Mesendoderm (in vitro differentiated cells): Measurements from ENCODE around the gene ZNF117.
"Not testable (repeated sequence)": the region's sequence is repeated elsewhere in the genome, so short reads cannot be mapped to it uniquely, and the experiment has no call there.

Experiments used
- DNase-seq: peaks from one replicate; pipeline ENCODE4 v3.0.0; 2013
- H2AK5ac ChIP-seq: 2 replicates; pipeline ENCODE4 v1.6.1; 2013; ENCODE audit warnings: low read length, inconsistent platforms
- H2BK120ac ChIP-seq: 2 replicates; pipeline ENCODE4 v1.6.1; 2013; ENCODE audit warnings: low read depth, mild to moderate bottlenecking, low read length, moderate library complexity, mixed read lengths
- H2BK15ac ChIP-seq: replicated peaks from 2 replicates; pipeline ENCODE4 v1.6.1; 2013; ENCODE audit warnings: low read depth, mild to moderate bottlenecking, moderate library complexity
- H2BK5ac ChIP-seq: 2 replicates; pipeline ENCODE4 v1.6.1; 2013; ENCODE audit warnings: low read length, inconsistent platforms
- H3K18ac ChIP-seq: 2 replicates; pipeline ENCODE4 v1.6.1; 2013; ENCODE audit warnings: mild to moderate bottlenecking, low read length, mixed read lengths
- H3K23ac ChIP-seq: one replicate; pipeline ENCODE4 v1.6.1; 2013; ENCODE audit warnings: low read length
- H3K27ac ChIP-seq: 2 replicates; pipeline ENCODE4 v1.5.1; 2013; ENCODE audit warnings: low read depth, mild to moderate bottlenecking, inconsistent platforms, low read length, moderate library complexity
- H3K27me3 ChIP-seq: 2 replicates; pipeline ENCODE4 v1.6.1; 2013; ENCODE audit warnings: low read length, control low read depth, mild to moderate bottlenecking, inconsistent platforms; ENCODE audit not compliant: insufficient read depth, poor library complexity
- H3K36me3 ChIP-seq: 2 replicates; pipeline ENCODE4 v1.6.1; 2013; ENCODE audit warnings: low read length, inconsistent platforms; ENCODE audit not compliant: control insufficient read depth, insufficient read depth
- H3K4ac ChIP-seq: one replicate; pipeline ENCODE4 v1.6.1; 2013; ENCODE audit warnings: low read depth, mild to moderate bottlenecking, low read length, moderate library complexity
- H3K4me1 ChIP-seq: 2 replicates; pipeline ENCODE4 v1.6.1; 2013; ENCODE audit warnings: low read depth, low read length, inconsistent platforms; ENCODE audit not compliant: control insufficient read depth
- H3K4me2 ChIP-seq: 2 replicates; pipeline ENCODE4 v1.6.1; 2013; ENCODE audit warnings: low read length
- H3K4me3 ChIP-seq: 2 replicates; pipeline ENCODE4 v1.5.1; 2013; ENCODE audit warnings: mild to moderate bottlenecking, low read length
- H3K56ac ChIP-seq: one replicate; pipeline ENCODE4 v1.6.1; 2013; ENCODE audit warnings: low read length
- H3K79me1 ChIP-seq: 2 replicates; pipeline ENCODE4 v1.6.1; 2013; ENCODE audit warnings: low read length, inconsistent platforms
- H3K79me2 ChIP-seq: 2 replicates; pipeline ENCODE4 v1.6.1; 2013; ENCODE audit warnings: mild to moderate bottlenecking, low read length; ENCODE audit not compliant: control insufficient read depth, insufficient read depth
- H3K9ac ChIP-seq: 2 replicates; pipeline ENCODE4 v1.6.1; 2013; ENCODE audit warnings: low read length, inconsistent platforms
- H4K5ac ChIP-seq: one replicate; pipeline ENCODE4 v1.6.1; 2013; ENCODE audit warnings: low read length
- H4K8ac ChIP-seq: one replicate; pipeline ENCODE4 v1.6.1; 2013; ENCODE audit warnings: low read depth, mild to moderate bottlenecking, control low read depth, low read length, moderate library complexity
- WGBS: extraction: QIAGEN DNeasy Blood & Tissue Kit; methylation state at CpG from one replicate; pipeline ENCODE4 v1.1.7; 2013; ENCODE audit warnings: low lambda C conversion rate, missing lambda C conversion rate; ENCODE audit not compliant: insufficient coverage; ENCODE audit errors: extremely low coverage; 5-methylcytosine and 5-hydroxymethylcytosine counted together

The ZNF117 gene

DNA sequence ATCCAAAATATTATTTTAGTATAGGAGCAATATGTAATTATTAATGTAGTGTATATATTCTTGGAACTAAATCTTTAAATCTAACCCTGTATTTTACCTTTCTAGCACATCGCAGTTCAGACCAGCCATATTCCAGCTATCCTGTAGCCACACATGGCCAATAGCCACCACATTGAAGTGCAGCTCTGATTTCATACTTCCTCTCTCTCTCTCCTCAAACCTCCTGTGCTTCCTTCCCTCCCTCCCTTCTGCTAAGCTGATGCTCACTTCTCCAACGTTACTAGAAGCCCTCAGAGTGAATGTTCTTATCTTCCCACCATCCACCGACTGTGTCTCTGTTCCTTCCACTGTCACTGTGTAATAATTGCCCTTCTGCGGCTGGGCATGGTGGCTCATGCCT lies 16.2 kb upstream of the ZNF117 start:
- not testable (repeated sequence) for H3K18ac ChIP-seq, H3K23ac ChIP-seq, H2BK15ac ChIP-seq, H2BK120ac ChIP-seq, H3K4me2 ChIP-seq, H3K4me1 ChIP-seq, H2AK5ac ChIP-seq, H3K4me3 ChIP-seq, H3K79me1 ChIP-seq, H3K36me3 ChIP-seq, H3K27ac ChIP-seq, H2BK5ac ChIP-seq, H4K5ac ChIP-seq, H3K9ac ChIP-seq, H3K79me2 ChIP-seq, H3K4ac ChIP-seq, DNase-seq, H3K27me3 ChIP-seq, H3K56ac ChIP-seq
- WGBS: no CpG with 5 or more reads among the region's 4 CpGs
- H4K8ac ChIP-seq: peak overlapping the region; percentile 76

GRCh38 chr7:65006094-65006992 lies 15.5 kb upstream of the ZNF117 start, which contains the start of gene ERV3-1:
TSS of gene ERV3-1 (minus strand) at chr7:65006687. CDS start at chr7:64993026, 13,661 bp downstream.
- Histone ChIP-seq H3K56ac (peak within 1 kb of the TSS; percentile 83), H3K27ac (peak within 1 kb of the TSS; percentile 57), H2BK15ac (no peak within 1 kb of the TSS), H4K8ac (peak within 1 kb of the TSS; percentile 76), H3K79me2 (peaks cover 6% of the 10 kb centered on the region), H3K36me3 (no peaks in the 10 kb centered on the region), H2BK120ac (no peak within 1 kb of the TSS), H2AK5ac (no peak within 1 kb of the TSS), H3K4me2 (peak within 1 kb of the TSS; percentile 37), H3K23ac (no peak within 1 kb of the TSS), H3K79me1 (peaks cover 10% of the 10 kb centered on the region), H3K4me3 (peak within 1 kb of the TSS; percentile 55), H3K27me3 (no peaks in the 10 kb centered on the region), H3K18ac (peak within 1 kb of the TSS; percentile 96), H2BK5ac (no peak within 1 kb of the TSS), H4K5ac (no peak within 1 kb of the TSS), H3K4ac (peak within 1 kb of the TSS; percentile 81), H3K4me1 (no peaks in the 10 kb centered on the region), H3K9ac (peak within 1 kb of the TSS; percentile 65)
- peak; percentile 99 for DNase-seq
- 100% methylated on average over 1 of the region's 33 CpGs for WGBS

GRCh38 chr7:65004575-65004974 lies 13.7 kb upstream of the ZNF117 start:
- H3K79me2 ChIP-seq: peaks cover 6% of the 10 kb centered on the region
- no peaks in the 10 kb centered on the region for H3K27me3 ChIP-seq
- no peak overlapping the region for H2BK5ac ChIP-seq
- H3K9ac ChIP-seq: no peak overlapping the region
- no peak overlapping the region for H3K4me2 ChIP-seq
- H3K4me1 ChIP-seq: no peaks in the 10 kb centered on the region
- no peak overlapping the region for H4K8ac ChIP-seq
- WGBS: no CpG with 5 or more reads among the region's 1 CpG
- no peak overlapping the region for H2BK120ac ChIP-seq
- H3K56ac ChIP-seq: no peak overlapping the region
- H3K79me1 ChIP-seq: peaks cover 11% of the 10 kb centered on the region
- peaks cover 1% of the 10 kb centered on the region for H3K36me3 ChIP-seq
- no peak overlapping the region for H4K5ac ChIP-seq
- no peak for DNase-seq
- H2AK5ac ChIP-seq: no peak overlapping the region
- H3K27ac ChIP-seq: no peak overlapping the region
- H3K18ac ChIP-seq: no peak overlapping the region
- no peak overlapping the region for H3K4ac ChIP-seq
- no peak overlapping the region for H3K4me3 ChIP-seq
- H3K23ac ChIP-seq: no peak overlapping the region
- no peak overlapping the region for H2BK15ac ChIP-seq

- H3K4me3 ChIP-seq: no peak overlapping the region
- H3K79me2 ChIP-seq: peaks cover 6% of the 10 kb centered on the region
- H3K9ac ChIP-seq: no peak overlapping the region
- H3K79me1 ChIP-seq: peaks cover 11% of the 10 kb centered on the region
- WGBS: no CpG with 5 or more reads among the region's 2 CpGs
- H3K27me3 ChIP-seq: no peaks in the 10 kb centered on the region
- no peak overlapping the region for H3K18ac ChIP-seq
- H3K4me2 ChIP-seq: no peak overlapping the region
- H2AK5ac ChIP-seq: no peak overlapping the region
- H2BK15ac ChIP-seq: no peak overlapping the region
- no peak overlapping the region for H2BK5ac ChIP-seq
- H3K4ac ChIP-seq: no peak overlapping the region
- no peak for DNase-seq
- no peak overlapping the region for H3K23ac ChIP-seq
- no peaks in the 10 kb centered on the region for H3K4me1 ChIP-seq
- H3K36me3 ChIP-seq: peaks cover 1% of the 10 kb centered on the region
- H3K56ac ChIP-seq: no peak overlapping the region
- no peak overlapping the region for H2BK120ac ChIP-seq
- no peak overlapping the region for H4K8ac ChIP-seq
- no peak overlapping the region for H4K5ac ChIP-seq
- no peak overlapping the region for H3K27ac ChIP-seq
These were observed 12.2 kb upstream of the ZNF117 start for GRCh38 chr7:65002972-65003585.

DNA sequence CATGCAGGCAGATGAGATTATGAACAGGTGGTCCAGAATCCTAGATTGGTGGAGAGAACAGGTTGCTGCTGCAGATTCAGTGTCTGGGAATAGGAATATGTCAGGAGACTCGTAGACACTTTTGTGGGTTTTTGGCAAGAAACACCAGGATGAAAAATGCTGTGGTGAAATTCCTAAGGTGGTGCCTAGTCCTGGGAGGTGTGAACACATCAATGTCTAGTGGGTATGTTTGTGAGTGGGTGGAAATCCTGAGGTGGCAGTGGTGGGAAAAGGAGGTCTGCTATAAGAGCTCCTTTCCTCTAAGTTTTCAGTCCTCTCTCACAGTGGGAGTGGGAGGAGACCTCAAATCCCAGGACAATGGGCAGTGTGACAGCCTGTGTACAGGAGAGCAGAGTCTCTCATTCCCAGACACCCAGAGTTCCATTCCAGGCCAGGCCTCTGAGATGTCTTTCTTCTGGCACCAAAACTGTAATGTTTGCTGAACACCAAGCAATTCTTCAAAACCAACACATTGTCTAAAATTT lies 10.5 kb upstream of the ZNF117 start:
- Histone ChIP-seq H3K4ac (no peak overlapping the region), H3K18ac (no peak overlapping the region), H4K8ac (no peak overlapping the region), H3K79me1 (peaks cover 11% of the 10 kb centered on the region), H3K27ac (no peak overlapping the region), H3K4me1 (no peaks in the 10 kb centered on the region), H3K23ac (no peak overlapping the region), H3K27me3 (no peaks in the 10 kb centered on the region), H2BK15ac (no peak overlapping the region), H2BK120ac (no peak overlapping the region), H2BK5ac (no peak overlapping the region), H3K79me2 (peaks cover 6% of the 10 kb centered on the region), H3K4me2 (no peak overlapping the region), H2AK5ac (no peak overlapping the region), H3K4me3 (no peak overlapping the region), H3K56ac (no peak overlapping the region), H3K36me3 (peaks cover 1% of the 10 kb centered on the region), H4K5ac (no peak overlapping the region), H3K9ac (no peak overlapping the region)
- no CpG with 5 or more reads among the region's 1 CpG for WGBS
- no peak for DNase-seq
